ENCODE data around the gene ZDHHC21. TPM values are rescaled to one million over a fixed set of nuclear protein-coding genes. Genes with fewer than 3 reads are reported as not detected.

Gene ZDHHC21
- total and polyA plus RNA-seq, 2 of the 8 experiments (the other 6 are each of a cell fraction or from before 2014, with no cell fraction given), result 1.9 to 6.0 TPM

- H3K27me3 ChIP-seq (replicated peaks in 1 of 4; ENCODE audit: control insufficient read depth in 3 of 4, extremely low read depth in 1 of 4, insufficient read depth in 3 of 4, low read length in 3 of 4), result no peaks in the 10 kb centered on the region
- no peak overlapping the region for H2AK5ac ChIP-seq (ENCODE audit: low read depth, low read length)
- H3K4me1 ChIP-seq (replicated peaks in 1 of 4; ENCODE audit: control insufficient read depth in 3 of 4, insufficient read depth in 4 of 4, low read length in 3 of 4), result no peaks in the 10 kb centered on the region
- no peak overlapping the region for H4K8ac ChIP-seq (ENCODE audit: extremely low read depth, insufficient read depth, low read length)
- no peak overlapping the region for H3K56ac ChIP-seq (replicated peaks; ENCODE audit: insufficient read length, low read depth, low read length)
- H3K79me1 ChIP-seq (ENCODE audit: low read depth, low read length), result no peaks in the 10 kb centered on the region
- no peak overlapping the region for H3K4ac ChIP-seq (replicated peaks; ENCODE audit: insufficient read length, low read depth, low read length)
- H3K27ac ChIP-seq (ENCODE audit: low read depth, low read length), result no peak overlapping the region
- no peak overlapping the region for H3K18ac ChIP-seq (ENCODE audit: extremely low read depth, low read length)
- no peak overlapping the region for H4K5ac ChIP-seq (ENCODE audit: insufficient read length, low read depth, low read length)
- no peak overlapping the region for H3K14ac ChIP-seq (ENCODE audit: insufficient read length)
- TF ChIP-seq KDM5A (IDR thresholded peaks at IDR 0.05; ENCODE audit: low read length) (no peak), TAF1 (IDR thresholded peaks at IDR 0.05; ENCODE audit: low read depth, low read length) (no peak), ATF3 (IDR thresholded peaks at IDR 0.05; ENCODE audit: insufficient read depth, low read depth, low read length) (no peak), USF2 (IDR thresholded peaks at IDR 0.05; ENCODE audit: low read length) (no peak), TEAD4 (IDR thresholded peaks at IDR 0.05; ENCODE audit: low read depth, low read length) (no peak)
- peaks cover 0 to 2% (median 0%) of the 10 kb centered on the region in 4 experiments; a peak in 1 of 8 replicates for H3K36me3 ChIP-seq (ENCODE audit: control insufficient read depth in 2 of 4, insufficient read depth in 4 of 4, low read length in 3 of 4)
- H4K91ac ChIP-seq (replicated peaks; ENCODE audit: insufficient read length, low read length), result no peak overlapping the region
- CTCF ChIA-PET (ENCODE audit: partially characterized antibody), result interaction anchor here (0.6 to 1.3 kb wide), 2 partner anchors 10 to 140 kb away, joined by 3 to 4 read pairs; no protein-coding TSS in a partner anchor
- no peaks in the 10 kb centered on the region for H4K20me1 ChIP-seq (replicated peaks in 1 of 2; ENCODE audit: control insufficient read depth in 1 of 2, insufficient read depth in 2 of 2, low read length in 2 of 2)
- H2BK20ac ChIP-seq (ENCODE audit: low read length), result no peak overlapping the region
- no peak overlapping the region for H3K9ac ChIP-seq (replicated peaks in 1 of 4; ENCODE audit: extremely low read depth in 1 of 4, low read depth in 3 of 4, low read length in 3 of 4)
- H2BK15ac ChIP-seq (ENCODE audit: low read length), result no peak overlapping the region
- FAIRE-seq (no peak), DNase-seq (ENCODE audit: low read depth in 1 of 2, low spot score in 2 of 2) (no peak)
- H2BK12ac ChIP-seq (ENCODE audit: low read depth, low read length), result no peak overlapping the region
- no peaks in the 10 kb centered on the region for H3K23me2 ChIP-seq (ENCODE audit: low read depth, low read length)
- no peak overlapping the region for H3K4me3 ChIP-seq (ENCODE audit: extremely low read depth in 1 of 4, insufficient read depth in 2 of 4, low read depth in 3 of 4, low read length in 4 of 4)
- no peak overlapping the region for H3K23ac ChIP-seq (ENCODE audit: insufficient read length)
- no peak overlapping the region for H2BK120ac ChIP-seq (replicated peaks; ENCODE audit: low read depth, low read length)
- H2BK5ac ChIP-seq (ENCODE audit: low read depth, low read length), result no peak overlapping the region
- H3K9me3 ChIP-seq (ENCODE audit: insufficient read depth in 2 of 2, low read depth in 1 of 2, low read length in 1 of 2), result no peaks in the 10 kb centered on the region
- H3K4me2 ChIP-seq (ENCODE audit: insufficient read depth in 1 of 2, low read depth in 2 of 2, low read length in 2 of 2), result no peak overlapping the region
- WGBS, 2 experiments (ENCODE audit: extremely low coverage in 1 of 2, insufficient coverage in 1 of 2, insufficient read length in 1 of 2, insufficient replicate concordance in 2 of 2, low coverage in 1 of 2, low lambda C conversion rate in 2 of 2, missing lambda C conversion rate in 1 of 2), result 84% methylated on average over 3 of the region's 3 CpGs; no CpG with 5 or more reads in 1 of the 2 experiments
- H2AFZ ChIP-seq (ENCODE audit: low read length), result no peak overlapping the region
- no peaks in the 10 kb centered on the region for H3K79me2 ChIP-seq (ENCODE audit: control insufficient read depth in 1 of 2, insufficient read depth in 2 of 2, low read length in 2 of 2)
- POLR2A ChIA-PET (ENCODE audit: partially characterized antibody), result no interaction called here
Measured at GRCh38 chr9:14671377-14671776, 21.9 kb downstream of the ZDHHC21 start.
